SK-N-SH treated with all-trans-retinoic acid at 6 μM for 48 hours (cell line): ENCODE results near the gene WFIKKN2.

ENCODE experiments used
- ATAC-seq: fragments of 200-7000 bp; cut with Tn5 transposase; 3 replicates; pipeline ENCODE4 v1.9.1; 2020; ENCODE audit warnings: mild to moderate bottlenecking, moderate library complexity
- ARNTL ChIP-seq: fragments of 450-650 bp; formaldehyde crosslinking; IDR thresholded peaks from 2 replicates; pipeline ENCODE4 v1.5.0; 2020; ENCODE audit warnings: low read depth, mild to moderate bottlenecking, moderate library complexity, borderline replicate concordance
- BACH2 ChIP-seq: fragments of 250-450 bp; sonication (Bioruptor Pico); IDR thresholded peaks from 2 replicates; pipeline ENCODE4 v1.9.0; 2021; ENCODE audit warnings: mild to moderate bottlenecking, borderline replicate concordance
- CREB5 ChIP-seq: fragments of 250-450 bp; sonication (Bioruptor Pico); IDR thresholded peaks from 2 replicates; pipeline ENCODE4 v1.5.1; 2020; ENCODE audit warnings: low read depth, mild to moderate bottlenecking, moderate library complexity
- ESRRG ChIP-seq: fragments of 250-450 bp; sonication (Bioruptor Pico); IDR thresholded peaks from 2 replicates; pipeline ENCODE4 v1.6.1; 2021; ENCODE audit warnings: mild to moderate bottlenecking
- GLIS3 ChIP-seq: fragments of 250-450 bp; sonication (Bioruptor Pico); IDR thresholded peaks from 2 replicates; pipeline ENCODE4 v1.5.0; 2020; ENCODE audit warnings: mild to moderate bottlenecking, moderate library complexity
- OSR1 ChIP-seq: fragments of 250-450 bp; sonication (Bioruptor Pico); IDR thresholded peaks from 2 replicates; pipeline ENCODE4 v1.8.0; 2022; ENCODE audit warnings: moderate library complexity, mild to moderate bottlenecking, inconsistent platforms
- POU6F1 ChIP-seq: fragments of 250-450 bp; sonication (Bioruptor Pico); IDR thresholded peaks from 2 replicates; pipeline ENCODE4 v1.8.0; 2021; ENCODE audit warnings: low read depth, mild to moderate bottlenecking, moderate library complexity, borderline replicate concordance
- PPARA ChIP-seq: fragments of 250-450 bp; sonication (Bioruptor Pico); IDR thresholded peaks from 2 replicates; pipeline ENCODE4 v1.5.0; 2020; ENCODE audit warnings: mild to moderate bottlenecking, borderline replicate concordance
- RARB ChIP-seq: fragments of 250-450 bp; sonication (Bioruptor Pico); IDR thresholded peaks from 2 replicates; pipeline ENCODE4 v1.8.0; 2021; ENCODE audit warnings: mild to moderate bottlenecking, moderate library complexity
- SNAI2 ChIP-seq: fragments of 250-450 bp; sonication (Bioruptor Pico); IDR thresholded peaks from 2 replicates; pipeline ENCODE4 v1.5.0; 2020; ENCODE audit warnings: mild to moderate bottlenecking, moderate library complexity
- TCF4 ChIP-seq: fragments of 250-450 bp; sonication (Bioruptor Pico); IDR thresholded peaks from 2 replicates; pipeline ENCODE4 v1.8.0; 2021; ENCODE audit warnings: mild to moderate bottlenecking, moderate library complexity, borderline replicate concordance
- TOX ChIP-seq: fragments of 250-450 bp; sonication (Bioruptor Pico); IDR thresholded peaks from 2 replicates; pipeline ENCODE4 v1.8.0; 2021; ENCODE audit warnings: mild to moderate bottlenecking, moderate library complexity, borderline replicate concordance
- TSHZ2 ChIP-seq: fragments of 250-450 bp; sonication (Bioruptor Pico); IDR thresholded peaks from 2 replicates; pipeline ENCODE4 v1.5.0; 2020; ENCODE audit warnings: mild to moderate bottlenecking, moderate library complexity
- ZC3H10 ChIP-seq: fragments of 250-450 bp; sonication (Bioruptor Pico); IDR thresholded peaks from 2 replicates; pipeline ENCODE4 v1.5.1; 2021; ENCODE audit warnings: mild to moderate bottlenecking, moderate library complexity
- ZFP30 ChIP-seq: fragments of 450-650 bp; formaldehyde crosslinking; IDR thresholded peaks from 2 replicates; pipeline ENCODE4 v1.5.0; 2022; ENCODE audit warnings: mild to moderate bottlenecking, moderate library complexity
- ZNF565 ChIP-seq: fragments of 450-650 bp; formaldehyde crosslinking; conservative IDR thresholded peaks from 2 replicates; pipeline ENCODE4 v1.5.0; 2020; ENCODE audit warnings: low read depth, mild to moderate bottlenecking, moderate library complexity
- ZNF70 ChIP-seq: fragments of 450-650 bp; formaldehyde crosslinking; IDR thresholded peaks from 2 replicates; pipeline ENCODE4 v1.5.0; 2020; ENCODE audit warnings: mild to moderate bottlenecking, moderate library complexity
- ZNF8 ChIP-seq: fragments of 450-650 bp; formaldehyde crosslinking; IDR thresholded peaks from 2 replicates; pipeline ENCODE4 v1.5.0; 2020; ENCODE audit warnings: mild to moderate bottlenecking, moderate library complexity

Gene WFIKKN2

GRCh38 chr17:50861334-50861676, 25.9 kb downstream of the WFIKKN2 start (continued):
- TF ChIP-seq CREB5 (CRISPR knock-in tag) (no peak), PPARA (no peak), ZNF70 (no peak), TOX (CRISPR knock-in tag) (no peak), OSR1 (CRISPR knock-in tag) (no peak), ZFP30 (CRISPR knock-in tag) (no peak), RARB (CRISPR knock-in tag) (no peak)
- TF ChIP-seq, all 23 proteins: peak for 0

- no peak for ATAC-seq
- TF ChIP-seq POU6F1 (CRISPR knock-in tag): no peak
- TF ChIP-seq TCF4 (CRISPR knock-in tag): no peak
- TF ChIP-seq CREB5 (CRISPR knock-in tag): no peak
- no peak for TF ChIP-seq TOX (CRISPR knock-in tag)
- no peak for TF ChIP-seq ZNF565 (CRISPR knock-in tag)
- no peak for TF ChIP-seq BACH2
- no peak for TF ChIP-seq ARNTL (CRISPR knock-in tag)
- TF ChIP-seq RARB (CRISPR knock-in tag): no peak
- TF ChIP-seq TSHZ2: no peak
- TF ChIP-seq ZFP30 (CRISPR knock-in tag): no peak
- no peak for TF ChIP-seq GLIS3 (CRISPR knock-in tag)
- no peak for TF ChIP-seq ZC3H10 (CRISPR knock-in tag)
Measured at GRCh38 chr17:50861822-50862528, 26.6 kb downstream of the WFIKKN2 start.

GRCh38 chr17:50863221-50863843, 27.9 kb downstream of the WFIKKN2 start:
- TF ChIP-seq GLIS3 (CRISPR knock-in tag) (no peak), BACH2 (no peak), ZNF8 (CRISPR knock-in tag) (no peak), SNAI2 (CRISPR knock-in tag) (no peak), TCF4 (CRISPR knock-in tag) (no peak), TOX (CRISPR knock-in tag) (no peak), ESRRG (CRISPR knock-in tag) (no peak), ZC3H10 (CRISPR knock-in tag) (no peak), ARNTL (CRISPR knock-in tag) (no peak), OSR1 (CRISPR knock-in tag) (no peak), CREB5 (CRISPR knock-in tag) (no peak), ZNF70 (no peak), ZNF565 (CRISPR knock-in tag) (no peak)
- no peak for ATAC-seq
